ENCODE measurements around the gene SOX8.

GRCh38 chr16:1006781-1007180 lies 25.2 kb downstream of the SOX8 start:
- TF ChIP-seq CTCF (IDR thresholded peaks at IDR 0.05 in 2 of 3, conservative IDR thresholded peaks at IDR 0.05 in 1 of 3; ENCODE audit: borderline replicate concordance in 1 of 3, insufficient read depth in 1 of 3, low read depth in 2 of 3, low read length in 2 of 3) (no peak), RAD21 (IDR thresholded peaks at IDR 0.05; ENCODE audit: low read depth) (no peak), ATF3 (IDR thresholded peaks at IDR 0.05) (no peak), SP1 (IDR thresholded peaks at IDR 0.05; ENCODE audit: low read depth) (no peak), POLR2A (IDR thresholded peaks at IDR 0.05; ENCODE audit: borderline replicate concordance, extremely low read depth, insufficient read depth, insufficient read length) (no peak), EZH2 (IDR thresholded peaks at IDR 0.05) (no peak), YY1 (IDR thresholded peaks at IDR 0.05; ENCODE audit: extremely low read depth, insufficient replicate concordance, low read depth, low read length) (no peak), EZH2phosphoT487 (IDR thresholded peaks at IDR 0.05; ENCODE audit: borderline replicate concordance) (no peak), REST (IDR thresholded peaks at IDR 0.05; ENCODE audit: low read depth) (no peak), POLR2AphosphoS5 (IDR thresholded peaks at IDR 0.05; ENCODE audit: low read depth, low read length) (no peak), CBX3 (IDR thresholded peaks at IDR 0.05; ENCODE audit: low read depth) (no peak), JUND (IDR thresholded peaks at IDR 0.05) (no peak), ZNF274 (IDR thresholded peaks at IDR 0.05; ENCODE audit: low read depth, low read length) (no peak)
- TF ChIP-seq, protein P1, sequence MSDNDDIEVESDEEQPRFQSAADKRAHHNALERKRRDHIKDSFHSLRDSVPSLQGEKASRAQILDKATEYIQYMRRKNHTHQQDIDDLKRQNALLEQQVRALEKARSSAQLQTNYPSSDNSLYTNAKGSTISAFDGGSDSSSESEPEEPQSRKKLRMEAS (IDR thresholded peaks at IDR 0.05): no peak
